GM19035 (cell line): ENCODE measurements around the gene IGSF21.

Source experiments
- ATAC-seq: cut with Tn5 transposase; IDR thresholded peaks from one replicate; pipeline ENCODE4 v1.9.1; 2021; ENCODE audit not compliant: unreplicated experiment

Gene IGSF21

GRCh38 chr1:18256282-18257235, 149.0 kb downstream of the IGSF21 start:
- no peak for ATAC-seq

- no peak for ATAC-seq
Observed at GRCh38 chr1:18257778-18258177, 150.2 kb downstream of the IGSF21 start.

GRCh38 chr1:18261891-18262290, 154.3 kb downstream of the IGSF21 start:
- no peak for ATAC-seq

GRCh38 chr1:18262726-18263125, 155.1 kb downstream of the IGSF21 start:
- ATAC-seq, result no peak

GRCh38 chr1:18263547-18264120, 156.0 kb downstream of the IGSF21 start:
- no peak for ATAC-seq

GRCh38 chr1:18264450-18265039, 156.9 kb downstream of the IGSF21 start:
- no peak for ATAC-seq

GRCh38 chr1:18265641-18266040, 158.0 kb downstream of the IGSF21 start:
- ATAC-seq, result no peak

- no peak for ATAC-seq
Observed at GRCh38 chr1:18266391-18266790, 158.8 kb downstream of the IGSF21 start.

GRCh38 chr1:18271336-18271735, 163.7 kb downstream of the IGSF21 start:
- no peak for ATAC-seq

GRCh38 chr1:18278946-18279345, 171.3 kb downstream of the IGSF21 start:
- ATAC-seq, result no peak

GRCh38 chr1:18279351-18280074, 171.9 kb downstream of the IGSF21 start:
- no peak for ATAC-seq

GRCh38 chr1:18280956-18281355, 173.4 kb downstream of the IGSF21 start:
- ATAC-seq, result no peak

GRCh38 chr1:18282851-18283600, 175.4 kb downstream of the IGSF21 start:
- no peak for ATAC-seq

GRCh38 chr1:18283601-18284385, 176.2 kb downstream of the IGSF21 start:
- no peak for ATAC-seq

- no peak for ATAC-seq
Observed at GRCh38 chr1:18284805-18285537, 177.4 kb downstream of the IGSF21 start.

GRCh38 chr1:18285538-18285924, 177.9 kb downstream of the IGSF21 start:
- ATAC-seq, result no peak

GRCh38 chr1:18288722-18289121, 181.1 kb downstream of the IGSF21 start:
- no peak for ATAC-seq

GRCh38 chr1:18289597-18289996, 182.0 kb downstream of the IGSF21 start:
- no peak for ATAC-seq

- no peak for ATAC-seq
Observed at GRCh38 chr1:18290740-18291412, 183.3 kb downstream of the IGSF21 start.
